Measurements from ENCODE around the gene PPP1R9A.

Gene PPP1R9A

DNA sequence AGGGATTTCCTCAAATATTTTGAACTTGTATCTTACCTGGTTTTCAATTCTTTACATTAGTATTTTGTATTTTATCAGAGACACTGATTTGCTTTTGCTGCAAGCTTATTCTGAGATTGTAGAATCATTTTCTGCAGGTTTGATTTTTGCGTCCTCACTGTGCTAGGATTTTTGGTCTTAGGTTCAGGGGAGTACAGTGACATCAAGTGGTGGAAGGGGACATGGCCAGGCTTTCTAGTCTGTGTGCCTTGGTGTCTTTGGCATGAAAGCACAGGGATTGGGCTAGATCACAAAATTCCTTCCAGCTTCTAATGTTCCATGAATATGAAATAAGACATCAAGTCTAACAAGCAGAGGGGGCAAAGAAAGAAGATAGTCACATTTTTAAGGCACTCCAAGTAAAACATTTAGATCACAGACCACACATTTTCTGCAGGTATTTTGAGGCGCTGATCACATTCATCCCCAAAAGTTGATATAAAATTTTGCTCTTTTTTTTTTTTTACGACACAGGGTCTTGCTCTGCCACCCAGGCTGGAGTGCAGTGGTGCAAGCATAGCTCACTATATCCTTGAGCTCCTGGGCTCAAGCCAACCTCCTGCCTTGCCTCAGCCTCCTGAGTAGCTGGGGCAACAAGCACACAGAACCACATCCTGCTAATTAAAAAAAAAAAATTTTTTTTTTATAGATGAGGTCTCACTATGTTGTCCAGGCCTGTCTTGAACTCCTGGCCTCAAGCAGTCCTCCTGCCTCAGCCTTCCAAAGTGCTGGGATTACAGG is 292.6 kb downstream of the PPP1R9A start:
- no peak overlapping the region for H3K4me3 ChIP-seq (ENCODE audit: low read length in 2 of 2)
- no CpG with 5 or more reads among the region's 3 CpGs for WGBS, 2 donors (ENCODE audit: extremely low coverage in 2 of 2, insufficient read length in 2 of 2, insufficient replicate concordance in 1 of 2)
- no peak overlapping the region for H4K8ac ChIP-seq (ENCODE audit: low read depth, low read length)
- no peak overlapping the region for H3K14ac ChIP-seq (ENCODE audit: low read length)
- H2AK5ac ChIP-seq (ENCODE audit: low read depth, low read length), result no peak overlapping the region
- no peak overlapping the region for H3K18ac ChIP-seq (ENCODE audit: low read length)
- H3K4ac ChIP-seq (ENCODE audit: low read length), result no peak overlapping the region
- no peak overlapping the region for H2BK5ac ChIP-seq (ENCODE audit: low read length)
- DNase-seq (ENCODE audit: low spot score), result peak; percentile 48
- H2AFZ ChIP-seq (ENCODE audit: low read length), result no peak overlapping the region
- no peak overlapping the region for H3K9ac ChIP-seq (ENCODE audit: low read depth, low read length, poor library complexity)
- peaks cover 0 to 2% (median 0%) of the 10 kb centered on the region in 3 experiments for H3K27me3 ChIP-seq (ENCODE audit: control insufficient read depth in 3 of 3, insufficient read depth in 3 of 3, low read depth in 1 of 3, low read length in 3 of 3)
- peaks cover 0 to 4% of the 10 kb centered on the region in 2 donors for H3K36me3 ChIP-seq (replicated peaks in 1 of 2; ENCODE audit: control insufficient read depth in 2 of 2, insufficient read depth in 2 of 2, low read length in 2 of 2)
- no peaks in the 10 kb centered on the region for H3K79me1 ChIP-seq (ENCODE audit: low read depth, low read length)
- no peak overlapping the region for H3K27ac ChIP-seq (replicated peaks; ENCODE audit: low read length)
- H4K91ac ChIP-seq (ENCODE audit: low read depth, low read length, poor library complexity), result no peak overlapping the region
- peaks cover 3 to 5% of the 10 kb centered on the region in 2 donors for H3K4me1 ChIP-seq (ENCODE audit: control insufficient read depth in 2 of 2, insufficient read depth in 1 of 2, low read depth in 1 of 2, low read length in 2 of 2)
- peaks cover 2 to 3% of the 10 kb centered on the region in 2 donors for H3K9me3 ChIP-seq (replicated peaks in 1 of 2; ENCODE audit: control insufficient read depth in 2 of 2, insufficient read depth in 1 of 2, low read depth in 1 of 2, low read length in 2 of 2)
- no peak overlapping the region for H2BK12ac ChIP-seq (ENCODE audit: low read length)
- no peak overlapping the region for H2BK120ac ChIP-seq (ENCODE audit: low read depth, low read length)
- H3K4me2 ChIP-seq (ENCODE audit: insufficient read depth, low read length, poor library complexity, severe bottlenecking), result no peak overlapping the region
- no peak overlapping the region for H2BK15ac ChIP-seq (ENCODE audit: low read length)
- no peak overlapping the region for H3K23ac ChIP-seq (ENCODE audit: low read depth, low read length, poor library complexity)

DNA sequence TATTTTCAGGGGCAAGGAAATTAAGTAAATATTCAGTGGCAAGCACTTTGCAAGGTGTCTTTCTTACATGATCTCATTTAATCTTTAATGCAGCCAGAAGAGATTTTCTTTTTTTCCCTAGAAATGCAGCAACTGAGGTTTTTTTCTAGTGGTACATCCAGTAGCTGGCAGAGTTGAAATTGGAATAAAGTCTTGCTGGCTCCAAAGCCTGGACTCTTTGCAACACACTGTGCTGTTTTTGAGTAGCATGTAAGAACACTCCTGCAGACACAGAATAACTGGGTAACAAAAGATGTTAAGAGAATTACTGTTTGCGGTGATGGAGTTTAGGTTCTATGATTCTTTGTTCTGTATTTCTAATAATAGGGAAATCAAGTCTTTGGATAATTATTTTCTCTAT is 293.3 kb downstream of the PPP1R9A start:
- H3K4me3 ChIP-seq (ENCODE audit: low read length in 2 of 2), result no peak overlapping the region
- H3K4me2 ChIP-seq (ENCODE audit: insufficient read depth, low read length, poor library complexity, severe bottlenecking), result no peak overlapping the region
- no peak overlapping the region for H2AFZ ChIP-seq (ENCODE audit: low read length)
- no peak overlapping the region for H2BK5ac ChIP-seq (ENCODE audit: low read length)
- H3K14ac ChIP-seq (ENCODE audit: low read length), result no peak overlapping the region
- H2AK5ac ChIP-seq (ENCODE audit: low read depth, low read length), result no peak overlapping the region
- H3K9ac ChIP-seq (ENCODE audit: low read depth, low read length, poor library complexity), result no peak overlapping the region
- H3K36me3 ChIP-seq (replicated peaks in 1 of 2; ENCODE audit: control insufficient read depth in 2 of 2, insufficient read depth in 2 of 2, low read length in 2 of 2), result peaks cover 0 to 4% of the 10 kb centered on the region in 2 donors
- no peak overlapping the region for H3K23ac ChIP-seq (ENCODE audit: low read depth, low read length, poor library complexity)
- H4K8ac ChIP-seq (ENCODE audit: low read depth, low read length), result no peak overlapping the region
- WGBS, 2 donors (ENCODE audit: extremely low coverage in 2 of 2, insufficient read length in 2 of 2, insufficient replicate concordance in 1 of 2), result no CpG with 5 or more reads among the region's 1 CpG
- H3K27me3 ChIP-seq (ENCODE audit: control insufficient read depth in 3 of 3, insufficient read depth in 3 of 3, low read depth in 1 of 3, low read length in 3 of 3), result peaks cover 0 to 2% (median 0%) of the 10 kb centered on the region in 3 experiments
- no peak overlapping the region for H2BK15ac ChIP-seq (ENCODE audit: low read length)
- no peaks in the 10 kb centered on the region for H3K79me1 ChIP-seq (ENCODE audit: low read depth, low read length)
- H3K18ac ChIP-seq (ENCODE audit: low read length), result no peak overlapping the region
- no peak overlapping the region for H3K4ac ChIP-seq (ENCODE audit: low read length)
- H3K9me3 ChIP-seq (replicated peaks in 1 of 2; ENCODE audit: control insufficient read depth in 2 of 2, insufficient read depth in 1 of 2, low read depth in 1 of 2, low read length in 2 of 2), result peaks cover 2 to 3% of the 10 kb centered on the region in 2 donors
- no peak for DNase-seq (ENCODE audit: low spot score)
- no peak overlapping the region for H4K91ac ChIP-seq (ENCODE audit: low read depth, low read length, poor library complexity)
- no peak overlapping the region for H2BK120ac ChIP-seq (ENCODE audit: low read depth, low read length)
- no peak overlapping the region for H3K27ac ChIP-seq (replicated peaks; ENCODE audit: low read length)
- peaks cover 7% of the 10 kb centered on the region in 2 donors for H3K4me1 ChIP-seq (ENCODE audit: control insufficient read depth in 2 of 2, insufficient read depth in 1 of 2, low read depth in 1 of 2, low read length in 2 of 2)
- no peak overlapping the region for H2BK12ac ChIP-seq (ENCODE audit: low read length)

DNA sequence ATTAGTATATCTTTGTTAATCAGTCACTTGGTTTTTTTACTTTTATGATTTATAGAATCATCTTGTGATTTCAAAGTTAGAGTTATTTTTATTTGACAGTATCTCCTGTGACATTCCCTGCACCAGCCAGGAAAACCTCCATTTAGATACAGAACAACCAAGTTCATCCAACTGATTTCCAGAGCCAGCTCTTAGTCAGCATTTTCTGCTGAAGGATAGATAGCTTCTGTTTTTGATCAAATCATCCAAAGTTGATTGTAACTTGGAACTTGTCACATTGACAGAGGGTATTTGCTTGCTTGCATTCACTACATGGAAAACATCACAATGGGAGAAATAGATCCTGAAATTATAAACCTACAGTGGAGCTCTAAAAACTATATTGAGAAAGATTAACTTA is 294.3 kb downstream of the PPP1R9A start:
- Histone ChIP-seq H3K14ac (ENCODE audit: low read length) (no peak overlapping the region), H2BK15ac (ENCODE audit: low read length) (no peak overlapping the region), H3K4ac (ENCODE audit: low read length) (no peak overlapping the region), H2BK120ac (ENCODE audit: low read depth, low read length) (no peak overlapping the region), H2BK5ac (ENCODE audit: low read length) (no peak overlapping the region), H3K4me1 (ENCODE audit: control insufficient read depth in 2 of 2, insufficient read depth in 1 of 2, low read depth in 1 of 2, low read length in 2 of 2) (peaks cover 7 to 9% of the 10 kb centered on the region in 2 donors), H4K8ac (ENCODE audit: low read depth, low read length) (no peak overlapping the region), H3K23ac (ENCODE audit: low read depth, low read length, poor library complexity) (no peak overlapping the region), H3K9ac (ENCODE audit: low read depth, low read length, poor library complexity) (no peak overlapping the region), H3K18ac (ENCODE audit: low read length) (no peak overlapping the region), H2AFZ (ENCODE audit: low read length) (no peak overlapping the region), H3K4me2 (ENCODE audit: insufficient read depth, low read length, poor library complexity, severe bottlenecking) (no peak overlapping the region), H3K9me3 (replicated peaks in 1 of 2; ENCODE audit: control insufficient read depth in 2 of 2, insufficient read depth in 1 of 2, low read depth in 1 of 2, low read length in 2 of 2) (peaks cover 2 to 3% of the 10 kb centered on the region in 2 donors), H4K91ac (ENCODE audit: low read depth, low read length, poor library complexity) (no peak overlapping the region), H2BK12ac (ENCODE audit: low read length) (no peak overlapping the region), H2AK5ac (ENCODE audit: low read depth, low read length) (no peak overlapping the region), H3K27ac (replicated peaks; ENCODE audit: low read length) (no peak overlapping the region), H3K36me3 (replicated peaks in 1 of 2; ENCODE audit: control insufficient read depth in 2 of 2, insufficient read depth in 2 of 2, low read length in 2 of 2) (peaks cover 0 to 4% of the 10 kb centered on the region in 2 donors), H3K79me1 (ENCODE audit: low read depth, low read length) (no peaks in the 10 kb centered on the region), H3K27me3 (ENCODE audit: control insufficient read depth in 3 of 3, insufficient read depth in 3 of 3, low read depth in 1 of 3, low read length in 3 of 3) (peaks cover 0 to 2% (median 0%) of the 10 kb centered on the region in 3 experiments), H3K4me3 (ENCODE audit: low read length in 2 of 2) (no peak overlapping the region)
- no peak for DNase-seq (ENCODE audit: low spot score)

DNA sequence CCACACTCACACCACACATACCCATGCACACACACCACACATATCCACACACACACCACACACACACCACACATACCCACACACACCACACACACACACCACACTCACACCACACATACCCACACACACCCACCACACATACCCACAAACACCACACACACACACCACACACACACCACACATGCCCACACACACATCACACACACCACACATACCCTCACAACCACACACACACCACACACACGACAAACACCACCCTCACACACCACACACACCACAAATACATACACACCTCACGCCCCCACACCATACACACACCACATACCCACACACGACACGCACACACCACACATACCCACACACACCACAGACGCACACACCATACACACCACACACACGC is 297.2 kb downstream of the PPP1R9A start:
- peaks cover 0 to 2% (median 0%) of the 10 kb centered on the region in 3 experiments for H3K27me3 ChIP-seq (ENCODE audit: control insufficient read depth in 3 of 3, insufficient read depth in 3 of 3, low read depth in 1 of 3, low read length in 3 of 3)
- H3K9ac ChIP-seq (ENCODE audit: low read depth, low read length, poor library complexity), result peak overlapping the region; percentile 70
- H3K79me1 ChIP-seq (ENCODE audit: low read depth, low read length), result no peaks in the 10 kb centered on the region
- H2BK12ac ChIP-seq (ENCODE audit: low read length), result peak overlapping the region; percentile 67
- H3K14ac ChIP-seq (ENCODE audit: low read length), result no peak overlapping the region
- peak overlapping the region; percentile 24 for H2BK15ac ChIP-seq (ENCODE audit: low read length)
- peaks cover 0 to 4% of the 10 kb centered on the region in 2 donors for H3K36me3 ChIP-seq (replicated peaks in 1 of 2; ENCODE audit: control insufficient read depth in 2 of 2, insufficient read depth in 2 of 2, low read length in 2 of 2)
- H3K4me2 ChIP-seq (ENCODE audit: insufficient read depth, low read length, poor library complexity, severe bottlenecking), result no peak overlapping the region
- H3K4me3 ChIP-seq (ENCODE audit: low read length in 2 of 2), result peak overlapping the region in 1 of 2 donors; percentile 68
- no peak overlapping the region for H2BK5ac ChIP-seq (ENCODE audit: low read length)
- H3K4me1 ChIP-seq (ENCODE audit: control insufficient read depth in 2 of 2, insufficient read depth in 1 of 2, low read depth in 1 of 2, low read length in 2 of 2), result peaks cover 7 to 9% of the 10 kb centered on the region in 2 donors
- H3K4ac ChIP-seq (ENCODE audit: low read length), result peak overlapping the region; percentile 6
- DNase-seq (ENCODE audit: low spot score), result no peak
- no peak overlapping the region for H2BK120ac ChIP-seq (ENCODE audit: low read depth, low read length)
- H3K27ac ChIP-seq (replicated peaks; ENCODE audit: low read length), result no peak overlapping the region
- peaks cover 2 to 3% of the 10 kb centered on the region in 2 donors for H3K9me3 ChIP-seq (replicated peaks in 1 of 2; ENCODE audit: control insufficient read depth in 2 of 2, insufficient read depth in 1 of 2, low read depth in 1 of 2, low read length in 2 of 2)
- peak overlapping the region; percentile 83 for H4K8ac ChIP-seq (ENCODE audit: low read depth, low read length)
- H4K91ac ChIP-seq (ENCODE audit: low read depth, low read length, poor library complexity), result peak overlapping the region; percentile 100
- no peak overlapping the region for H2AK5ac ChIP-seq (ENCODE audit: low read depth, low read length)
- peak overlapping the region; percentile 85 for H3K18ac ChIP-seq (ENCODE audit: low read length)
- peak overlapping the region; percentile 68 for H3K23ac ChIP-seq (ENCODE audit: low read depth, low read length, poor library complexity)
- 100% methylated on average over 2 to 6 of the region's 6 CpGs for WGBS, 2 donors (ENCODE audit: extremely low coverage in 2 of 2, insufficient read length in 2 of 2, insufficient replicate concordance in 1 of 2)
- H2AFZ ChIP-seq (ENCODE audit: low read length), result no peak overlapping the region
